ENCODE data around the gene EP400.

GRCh38 chr12:132065609-132066344, 116.0 kb downstream of the EP400 start:
- TF ChIP-seq CTCF (optimal IDR thresholded peaks at IDR 0.05 in 1 of 3, IDR thresholded peaks at IDR 0.05 in 1 of 3, conservative IDR thresholded peaks at IDR 0.05 in 1 of 3; ENCODE audit: extremely low read depth in 1 of 3, insufficient read depth in 2 of 3, low read length in 3 of 3) (no peak), EZH2 (IDR thresholded peaks at IDR 0.05; ENCODE audit: low read length) (no peak)
